ENCODE data around the gene ANXA2.
"Not testable (repeated sequence)": the region's sequence is repeated elsewhere in the genome, so short reads cannot be mapped to it uniquely, and the experiment has no call there.

GRCh38 chr15:60335296-60335695, 62.5 kb downstream of the ANXA2 start:
- TF ChIP-seq CTCF (IDR thresholded peaks at IDR 0.05; ENCODE audit: low read depth, low read length); EZH2phosphoT487 (IDR thresholded peaks at IDR 0.05; ENCODE audit: low read depth): not testable (repeated sequence)

All from OCI-LY3 (cell line).